Activated naive CD8-positive, alpha-beta T cell treated with anti-CD3 and anti-CD28 coated beads for 36 hours (primary cell): ENCODE data around the gene PTPRR. TPM values are rescaled to one million over a fixed set of nuclear protein-coding genes. Genes with fewer than 3 reads are reported as not detected.
A peak's percentile ranks its signal among the peaks of the same experiment; 100 is the strongest.

Experiments used
- DNase-seq: peaks from one replicate; pipeline ENCODE4 v3.0.0; 2021
- H3K27ac Mint-ChIP-seq: one replicate; pipeline ENCODE4 v1.8.0; 2022; ENCODE audit warnings: mild to moderate bottlenecking, moderate library complexity, mixed read lengths
- H3K27me3 Mint-ChIP-seq: one replicate; pipeline ENCODE4 v1.8.0; 2022; ENCODE audit warnings: mild to moderate bottlenecking, mixed read lengths
- H3K36me3 Mint-ChIP-seq: one replicate; pipeline ENCODE4 v1.8.0; 2021; ENCODE audit warnings: mild to moderate bottlenecking, mixed read lengths
- H3K4me1 Mint-ChIP-seq: one replicate; pipeline ENCODE4 v1.8.0; 2021; ENCODE audit warnings: mixed read lengths
- H3K4me3 Mint-ChIP-seq: one replicate; pipeline ENCODE4 v1.8.0; 2022; ENCODE audit warnings: mild to moderate bottlenecking, moderate library complexity, mixed read lengths
- H3K9me3 Mint-ChIP-seq: one replicate; pipeline ENCODE4 v1.8.0; 2022; ENCODE audit warnings: mixed read lengths
- total RNA-seq, 2 experiments: library from RNA; stranded (reverse); gene quantifications; one replicate each; pipeline ENCODE4 v1.2.3, GENCODE V29; 2021

Gene PTPRR
- total RNA-seq, 2 experiments from 2014 or later, result not detected

DNA sequence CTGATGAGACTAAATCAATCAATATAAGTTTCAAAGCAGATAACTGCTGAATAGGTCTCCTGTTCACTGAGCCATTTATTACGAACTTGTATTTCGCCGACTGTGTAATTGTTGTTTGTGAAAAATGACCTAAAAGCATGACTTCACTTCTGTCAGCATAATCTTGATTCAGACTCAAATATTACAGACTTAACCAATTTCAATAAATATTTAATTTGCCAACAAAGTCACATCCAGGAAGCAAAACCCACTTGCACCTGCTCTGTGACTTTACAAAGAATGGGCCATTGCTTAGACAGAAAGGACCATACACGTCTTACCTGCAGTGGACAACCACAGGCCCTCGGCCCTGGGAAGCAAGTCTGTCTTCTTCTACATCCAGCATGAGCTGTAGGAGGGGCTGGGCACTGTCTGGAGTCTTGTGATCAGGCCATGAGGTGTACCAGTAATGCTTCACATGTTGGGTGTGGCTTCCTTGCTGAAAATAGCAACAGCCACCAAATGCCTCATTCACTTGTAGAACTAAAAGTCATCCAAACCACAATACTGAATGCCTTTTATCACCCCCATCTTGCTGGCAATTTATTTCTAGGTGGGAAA is 259.8 kb downstream of the PTPRR start:
- no peaks in the 10 kb centered on the region for H3K27me3 Mint-ChIP-seq
- no peaks in the 10 kb centered on the region for H3K4me1 Mint-ChIP-seq
- no peaks in the 10 kb centered on the region for H3K9me3 Mint-ChIP-seq
- no peaks in the 10 kb centered on the region for H3K36me3 Mint-ChIP-seq
- no peak overlapping the region for H3K4me3 Mint-ChIP-seq
- no peak overlapping the region for H3K27ac Mint-ChIP-seq
- DNase-seq, result no peak

DNA sequence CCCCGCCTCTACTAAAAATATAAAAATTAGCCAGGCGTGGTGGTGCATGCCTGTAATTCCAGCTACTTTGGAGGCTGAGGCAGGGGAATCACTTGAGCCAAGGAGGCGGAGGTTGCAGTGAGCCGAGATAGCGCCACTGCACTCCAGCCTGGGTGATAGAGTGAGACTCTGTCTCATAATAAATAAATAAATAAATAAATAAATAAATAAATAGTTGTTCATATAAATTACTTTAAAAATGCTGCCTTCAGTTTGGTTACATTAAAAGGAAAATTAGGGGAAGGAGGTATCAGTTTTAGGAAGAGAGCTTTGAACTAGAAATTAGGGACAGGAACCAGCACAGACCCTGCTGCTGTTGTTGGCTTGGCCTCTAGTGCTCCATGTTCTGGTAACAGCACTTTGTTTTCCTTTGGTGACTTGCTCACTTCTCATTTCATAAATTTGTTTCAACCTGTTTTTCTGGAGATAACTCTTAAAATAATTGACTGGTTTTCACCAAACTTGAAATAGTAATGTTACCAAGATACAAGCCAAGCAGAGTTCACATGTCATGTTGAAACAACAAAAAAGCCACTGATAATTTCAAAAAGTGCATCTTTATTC is 260.4 kb downstream of the PTPRR start:
- DNase-seq, result no peak
- Mint-ChIP-seq H3K4me1 (no peaks in the 10 kb centered on the region), H3K27me3 (no peaks in the 10 kb centered on the region)

DNA sequence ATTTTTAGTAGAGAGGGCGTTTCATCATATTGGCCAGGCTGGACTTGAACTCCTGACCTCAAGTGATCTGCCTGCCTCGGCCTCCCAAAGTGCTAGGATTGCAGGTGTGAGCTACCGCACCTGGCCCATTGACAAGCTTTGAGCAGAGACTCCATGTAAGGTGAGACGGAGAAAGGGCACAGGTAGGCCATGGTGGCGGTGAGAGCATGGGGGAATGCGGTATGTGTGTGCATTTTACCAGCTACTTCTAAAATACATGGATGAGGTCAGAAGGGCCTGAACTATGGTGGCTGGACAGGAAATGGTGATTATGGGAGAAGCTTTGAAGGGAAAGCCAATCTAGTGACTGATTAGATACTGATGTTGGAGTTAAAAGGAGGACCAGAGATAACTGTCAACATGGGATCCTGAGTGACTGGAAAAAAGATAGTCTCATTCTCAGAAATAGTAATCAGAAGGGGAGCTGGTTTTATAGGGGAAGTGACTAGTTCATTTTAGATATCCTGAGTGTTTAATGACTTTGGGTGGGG is 261.4 kb downstream of the PTPRR start:
- Mint-ChIP-seq H3K36me3 (no peaks in the 10 kb centered on the region), H3K4me1 (no peaks in the 10 kb centered on the region), H3K4me3 (no peak overlapping the region), H3K9me3 (no peaks in the 10 kb centered on the region), H3K27me3 (no peaks in the 10 kb centered on the region), H3K27ac (no peak overlapping the region)
- no peak for DNase-seq

More for the DNA sequence above, 260.4 kb downstream of the PTPRR start:
- H3K4me3 Mint-ChIP-seq, result no peak overlapping the region
- no peaks in the 10 kb centered on the region for H3K9me3 Mint-ChIP-seq
- H3K27ac Mint-ChIP-seq, result no peak overlapping the region
- H3K36me3 Mint-ChIP-seq, result no peaks in the 10 kb centered on the region

DNA sequence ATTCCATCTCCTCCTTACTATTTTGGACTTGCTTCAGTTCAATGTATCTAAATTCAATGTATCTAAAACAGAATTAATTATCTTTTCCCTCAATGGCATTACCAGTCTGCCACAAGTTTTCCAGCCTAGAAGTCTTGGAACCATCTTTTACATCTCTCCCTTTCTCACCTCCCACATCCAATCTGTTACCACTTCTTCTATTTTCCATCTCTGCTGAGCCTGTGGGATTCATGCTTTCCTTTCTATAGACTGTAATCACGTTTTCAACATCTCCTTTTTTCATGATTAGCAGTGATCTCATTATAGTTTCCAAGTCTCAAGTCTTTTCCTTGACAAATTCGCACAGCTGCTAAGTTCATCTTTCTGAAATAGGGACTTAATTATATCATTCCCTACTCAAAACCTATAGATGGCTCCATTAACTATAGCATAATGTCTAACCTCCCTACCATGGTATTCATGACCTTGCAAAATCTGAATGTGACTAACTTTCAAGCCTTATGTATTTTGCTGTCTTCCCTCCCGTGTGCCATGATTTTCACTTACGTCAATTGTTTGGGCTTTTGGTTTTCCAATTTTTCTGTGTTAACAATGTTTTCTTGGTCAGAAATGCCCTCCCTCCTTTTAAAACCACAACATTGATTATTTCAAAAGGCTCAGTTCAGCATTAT is 262.8 kb downstream of the PTPRR start:
- H3K9me3 Mint-ChIP-seq, result no peaks in the 10 kb centered on the region
- no peaks in the 10 kb centered on the region for H3K36me3 Mint-ChIP-seq
- H3K4me3 Mint-ChIP-seq, result no peak overlapping the region
- DNase-seq, result no peak
- H3K27ac Mint-ChIP-seq, result no peak overlapping the region
- no peaks in the 10 kb centered on the region for H3K4me1 Mint-ChIP-seq
- H3K27me3 Mint-ChIP-seq, result no peaks in the 10 kb centered on the region

DNA sequence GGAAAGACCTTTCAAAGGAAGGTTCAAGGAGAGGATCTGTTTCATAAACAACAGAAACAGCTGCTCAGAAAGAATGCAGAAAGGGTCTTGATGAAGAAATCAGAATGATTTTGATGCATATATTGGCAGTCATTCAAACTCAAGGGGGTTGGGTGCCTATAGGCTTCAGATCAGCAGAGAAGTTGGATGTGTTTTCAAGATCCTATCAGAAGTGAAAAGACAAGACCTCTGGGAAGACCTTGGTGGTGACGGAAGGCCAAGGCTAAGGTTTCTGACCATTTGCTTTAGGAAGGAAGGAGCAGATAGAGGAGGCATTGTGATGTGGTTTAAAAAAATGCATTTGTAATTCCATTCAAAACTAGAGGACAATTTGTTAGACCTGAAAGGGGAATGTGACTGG is 268.1 kb downstream of the PTPRR start:
- H3K9me3 Mint-ChIP-seq, result no peaks in the 10 kb centered on the region
- no peaks in the 10 kb centered on the region for H3K36me3 Mint-ChIP-seq
- H3K27me3 Mint-ChIP-seq, result peaks cover 5% of the 10 kb centered on the region
- DNase-seq, result no peak
- H3K27ac Mint-ChIP-seq, result no peak overlapping the region
- H3K4me3 Mint-ChIP-seq, result no peak overlapping the region
- no peaks in the 10 kb centered on the region for H3K4me1 Mint-ChIP-seq

DNA sequence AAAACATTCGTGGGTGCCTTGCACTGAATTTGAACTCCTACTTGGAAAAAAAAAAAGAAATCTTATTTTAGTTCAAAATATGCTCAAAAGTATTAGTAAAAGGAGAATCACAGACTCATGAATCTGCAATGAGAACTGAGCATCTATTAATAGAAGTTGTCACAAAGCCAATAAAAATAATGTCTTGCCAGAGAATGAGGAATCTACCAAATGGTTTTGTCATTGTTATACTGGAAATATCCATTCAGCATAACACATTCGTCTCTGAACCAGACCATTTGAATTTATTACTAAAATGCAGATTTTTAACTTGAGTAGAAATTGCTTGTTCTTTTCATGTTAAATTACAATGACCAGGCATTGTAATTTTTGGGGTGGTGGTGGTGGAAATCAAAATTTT is 271.7 kb downstream of the PTPRR start:
- Mint-ChIP-seq H3K27me3 (peaks cover 25% of the 10 kb centered on the region), H3K4me3 (no peak overlapping the region), H3K9me3 (no peaks in the 10 kb centered on the region), H3K27ac (no peak overlapping the region), H3K36me3 (no peaks in the 10 kb centered on the region), H3K4me1 (peaks cover 3% of the 10 kb centered on the region)
- no peak for DNase-seq

DNA sequence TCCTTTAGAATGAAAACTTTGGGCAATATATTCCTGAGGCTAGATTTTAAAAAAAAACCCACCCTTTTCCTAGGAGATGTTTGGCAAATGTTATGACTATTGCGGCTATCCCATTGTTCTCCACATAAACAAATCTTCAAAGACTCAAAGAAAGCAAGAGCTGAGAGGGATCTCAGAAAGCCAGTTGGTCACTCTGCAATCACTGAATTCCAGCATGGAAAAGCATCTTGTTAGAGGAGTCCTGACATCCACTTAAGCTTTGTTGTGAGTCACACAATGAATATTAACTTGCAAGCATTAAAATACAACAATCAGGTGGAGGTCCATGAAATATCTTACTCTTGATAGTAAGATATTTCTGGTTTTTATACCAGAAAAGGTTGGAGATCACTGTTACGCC is 272.3 kb downstream of the PTPRR start:
- Mint-ChIP-seq H3K27ac (no peak overlapping the region), H3K27me3 (peaks cover 30% of the 10 kb centered on the region), H3K36me3 (no peaks in the 10 kb centered on the region), H3K9me3 (no peaks in the 10 kb centered on the region), H3K4me3 (no peak overlapping the region), H3K4me1 (peaks cover 3% of the 10 kb centered on the region)
- no peak for DNase-seq

DNA sequence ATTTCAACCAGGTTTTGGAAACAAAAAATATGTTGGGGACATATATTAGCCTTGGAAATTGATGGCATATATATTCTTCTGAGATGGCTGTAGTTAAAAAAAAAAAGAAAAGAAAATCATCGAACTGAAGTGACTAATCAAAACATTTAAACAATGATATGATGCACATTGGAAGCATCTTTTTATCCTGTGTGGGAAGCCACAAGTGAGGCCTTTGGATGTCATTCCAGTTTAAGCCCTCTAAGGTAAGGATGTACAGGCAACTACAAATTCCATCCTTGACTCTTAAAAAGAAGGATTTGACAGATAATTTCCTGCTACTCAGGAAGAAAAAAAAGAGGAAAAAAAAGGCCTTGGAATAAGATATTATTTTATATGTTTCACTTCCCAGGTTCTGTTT is 273.7 kb downstream of the PTPRR start:
- H3K4me1 Mint-ChIP-seq, result peaks cover 3% of the 10 kb centered on the region
- H3K36me3 Mint-ChIP-seq, result no peaks in the 10 kb centered on the region
- H3K27me3 Mint-ChIP-seq, result peaks cover 30% of the 10 kb centered on the region
- H3K9me3 Mint-ChIP-seq, result no peaks in the 10 kb centered on the region
- H3K27ac Mint-ChIP-seq, result no peak overlapping the region
- no peak overlapping the region for H3K4me3 Mint-ChIP-seq
- no peak for DNase-seq

DNA sequence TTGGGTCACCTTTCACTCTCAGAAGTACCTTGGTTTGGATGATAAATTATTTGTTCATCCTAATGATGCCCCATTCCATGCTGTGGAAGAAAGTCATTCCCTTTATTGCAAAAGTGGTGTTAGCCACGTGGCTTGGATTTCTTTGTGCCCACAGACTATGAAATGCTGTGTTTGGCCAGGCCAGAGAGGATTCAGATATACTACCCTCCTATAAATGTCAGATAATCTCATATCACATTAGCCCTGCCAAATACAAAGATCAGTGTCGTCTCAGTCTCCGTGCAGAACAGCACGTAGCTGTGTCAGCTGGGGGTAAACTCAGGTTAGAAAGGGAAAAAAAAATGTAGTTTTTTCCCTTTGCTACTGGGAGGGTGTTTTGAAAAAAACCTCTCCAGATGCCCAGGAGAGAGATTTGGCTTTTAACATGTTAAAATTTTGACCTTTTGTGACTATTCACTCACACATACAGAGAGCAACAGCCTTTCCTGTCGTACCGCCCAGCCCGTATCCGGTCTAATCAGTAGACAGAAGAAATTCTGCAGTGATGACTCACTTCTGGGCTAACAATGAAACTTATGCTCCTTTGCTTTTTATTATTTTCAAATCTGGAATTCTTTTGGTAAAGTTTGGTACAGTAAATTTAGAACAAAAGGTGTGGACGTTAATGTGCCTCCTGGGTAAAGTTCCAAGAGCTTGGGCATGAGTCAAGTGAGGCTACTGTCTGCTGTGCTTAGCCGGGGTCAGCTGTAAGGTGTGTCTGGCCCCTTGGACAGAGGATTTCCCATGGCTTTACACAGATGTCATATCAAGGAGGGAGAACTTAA is 274.8 kb downstream of the PTPRR start:
- Mint-ChIP-seq H3K27ac (no peak overlapping the region), H3K9me3 (no peaks in the 10 kb centered on the region), H3K36me3 (no peaks in the 10 kb centered on the region), H3K4me1 (peaks cover 3% of the 10 kb centered on the region), H3K4me3 (no peak overlapping the region), H3K27me3 (peaks cover 30% of the 10 kb centered on the region)
- peak; percentile 14 for DNase-seq

DNA sequence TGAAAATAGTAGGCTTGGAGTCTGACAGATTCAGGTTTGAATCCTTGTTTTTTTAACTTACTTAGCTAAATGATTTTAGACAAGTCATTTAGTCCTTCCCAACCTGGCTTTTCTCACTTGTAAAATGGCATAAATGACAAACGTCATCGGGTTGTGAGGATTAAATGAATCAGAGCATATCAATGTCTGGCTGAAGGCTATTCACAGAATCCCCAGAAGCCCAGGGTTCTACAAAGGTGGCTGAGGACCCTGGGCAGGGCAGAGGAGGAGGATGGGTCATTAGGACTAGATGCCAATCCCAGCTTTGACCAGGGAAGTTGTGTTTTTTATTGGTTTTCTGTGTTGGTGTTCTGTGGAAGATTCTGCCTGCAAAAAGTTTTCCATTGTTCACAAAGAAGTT is 275.7 kb downstream of the PTPRR start:
- no peak overlapping the region for H3K4me3 Mint-ChIP-seq
- H3K9me3 Mint-ChIP-seq, result no peaks in the 10 kb centered on the region
- H3K27ac Mint-ChIP-seq, result no peak overlapping the region
- DNase-seq, result no peak
- no peaks in the 10 kb centered on the region for H3K36me3 Mint-ChIP-seq
- peaks cover 3% of the 10 kb centered on the region for H3K4me1 Mint-ChIP-seq
- peaks cover 30% of the 10 kb centered on the region for H3K27me3 Mint-ChIP-seq

DNA sequence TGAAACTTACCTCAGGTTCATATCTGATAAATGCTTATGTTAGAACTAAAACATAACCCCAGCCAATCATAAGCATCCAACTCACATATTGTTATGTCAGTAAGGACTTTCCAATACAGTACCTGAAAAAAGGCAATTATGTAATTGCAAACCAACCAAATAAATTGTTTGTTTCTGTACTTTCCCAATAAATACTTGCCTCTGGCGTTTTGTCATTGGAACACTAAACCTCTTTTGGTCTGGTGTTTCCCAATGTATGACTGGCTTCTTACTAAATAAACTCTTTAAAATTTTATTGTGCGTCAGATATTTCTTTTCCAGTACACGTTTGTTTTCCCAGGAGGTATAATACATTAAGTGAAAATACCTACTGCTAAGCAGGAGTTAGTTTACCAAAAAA is 276.6 kb downstream of the PTPRR start:
- peaks cover 3% of the 10 kb centered on the region for H3K4me1 Mint-ChIP-seq
- H3K36me3 Mint-ChIP-seq, result no peaks in the 10 kb centered on the region
- no peaks in the 10 kb centered on the region for H3K9me3 Mint-ChIP-seq
- no peak overlapping the region for H3K27ac Mint-ChIP-seq
- H3K4me3 Mint-ChIP-seq, result no peak overlapping the region
- no peak for DNase-seq
- peaks cover 24% of the 10 kb centered on the region for H3K27me3 Mint-ChIP-seq

DNA sequence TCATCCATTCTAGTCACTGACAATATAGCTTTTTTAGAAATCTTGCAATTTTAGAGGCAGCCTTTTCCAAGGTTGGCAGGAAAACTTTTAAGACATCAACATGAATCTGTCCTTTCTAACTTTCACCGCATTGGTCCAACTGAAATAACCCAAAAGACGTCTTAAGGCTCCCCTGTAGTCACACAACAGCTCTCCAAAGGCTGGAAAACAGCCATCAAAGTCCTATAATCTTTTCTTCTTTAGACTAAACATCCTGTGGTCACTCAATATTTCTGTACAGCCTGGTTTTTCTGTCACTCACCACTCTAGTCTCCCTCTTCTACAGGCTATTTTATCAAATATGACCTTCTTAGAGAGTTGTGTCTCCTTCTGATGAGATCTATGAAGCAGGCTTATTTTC is 278.8 kb downstream of the PTPRR start:
- DNase-seq, result no peak
- H3K27me3 Mint-ChIP-seq, result peaks cover 28% of the 10 kb centered on the region
- no peak overlapping the region for H3K4me3 Mint-ChIP-seq
- H3K4me1 Mint-ChIP-seq, result peaks cover 3% of the 10 kb centered on the region
- H3K27ac Mint-ChIP-seq, result no peak overlapping the region
- no peaks in the 10 kb centered on the region for H3K9me3 Mint-ChIP-seq
- no peaks in the 10 kb centered on the region for H3K36me3 Mint-ChIP-seq

DNA sequence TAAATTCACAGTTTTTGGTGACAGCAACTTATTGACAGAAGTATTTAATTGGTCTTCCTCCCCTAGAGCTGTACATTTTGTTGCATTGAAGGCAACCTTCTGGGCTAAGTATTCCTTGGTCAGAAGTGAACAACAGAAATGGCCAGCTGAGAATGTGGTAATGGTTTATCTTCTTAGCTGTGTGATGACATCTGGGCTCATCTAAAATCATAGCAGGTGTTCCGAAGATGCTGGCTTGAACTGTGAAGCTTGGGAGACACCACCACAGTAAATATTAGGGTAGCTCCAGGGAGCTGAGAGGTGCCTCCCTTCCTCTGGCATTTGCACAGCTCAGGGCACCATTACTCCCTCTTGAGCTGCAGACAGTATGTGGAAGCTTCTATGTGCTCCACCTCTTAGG is 279.6 kb downstream of the PTPRR start:
- Mint-ChIP-seq H3K4me1 (peaks cover under 1% of the 10 kb centered on the region), H3K27ac (no peak overlapping the region), H3K27me3 (peaks cover 28% of the 10 kb centered on the region), H3K36me3 (no peaks in the 10 kb centered on the region), H3K4me3 (no peak overlapping the region), H3K9me3 (no peaks in the 10 kb centered on the region)
- DNase-seq, result no peak

DNA sequence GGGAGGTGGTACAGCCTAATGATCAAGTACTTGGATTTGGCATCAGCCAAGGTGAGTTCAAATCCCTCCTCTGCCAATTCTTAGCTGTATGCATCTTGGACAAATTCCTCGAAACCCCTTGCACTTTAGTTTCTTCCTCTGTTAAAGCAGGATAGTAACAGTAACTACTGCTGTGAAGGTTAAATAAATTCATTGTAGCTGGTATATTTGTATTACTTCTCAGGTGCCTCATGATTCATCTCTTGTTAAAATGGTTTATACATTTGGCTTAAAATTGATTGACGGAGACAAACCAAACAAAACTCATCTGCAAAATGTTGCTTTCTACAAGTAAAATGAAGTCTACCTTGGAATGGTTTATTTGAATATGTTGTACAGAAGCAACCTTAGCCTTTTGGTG is 281.0 kb downstream of the PTPRR start:
- Mint-ChIP-seq H3K27ac (no peak overlapping the region), H3K36me3 (no peaks in the 10 kb centered on the region), H3K4me3 (no peak overlapping the region), H3K27me3 (peaks cover 25% of the 10 kb centered on the region), H3K4me1 (no peaks in the 10 kb centered on the region), H3K9me3 (no peaks in the 10 kb centered on the region)
- no peak for DNase-seq
